Esophagus muscularis mucosa (tissue), 4 donors: ENCODE data around the gene MRPS31. TPM values are rescaled to one million over a fixed set of nuclear protein-coding genes. Genes with fewer than 3 reads are reported as not detected.

Source experiments
- DNase-seq: peaks from one replicate; pipeline ENCODE4 v3.0.0-alpha.2; 2017; ENCODE audit errors: extremely low spot score
- H3K27ac ChIP-seq, 4 donors: fragments of 200-600 bp; sonication (generic); replicated peaks in 1 of 4; 1 replicate in 3 of 4; 2 replicates in 1 of 4; pipeline ENCODE4 v1.5.1; 2016 to 2019; ENCODE audit warnings: mild to moderate bottlenecking in 1 of 4
- H3K27me3 ChIP-seq, 4 donors: fragments of 200-600 bp; sonication (generic); one replicate each; pipeline versions ENCODE4 v1.5.1 to v1.6.0; 2016 to 2019
- H3K36me3 ChIP-seq, 4 donors: fragments of 200-600 bp; sonication (generic); one replicate each; pipeline ENCODE4 v1.5.1; 2016 to 2019
- H3K4me1 ChIP-seq, 4 donors: fragments of 200-600 bp; sonication (generic); one replicate each; pipeline ENCODE4 v1.5.1; 2016 to 2019
- H3K4me3 ChIP-seq, 4 donors: fragments of 200-600 bp; sonication (generic); 1 replicate in 2 of 4; 2 replicates in 2 of 4; pipeline ENCODE4 v1.5.1; 2016 to 2019; ENCODE audit warnings: mild to moderate bottlenecking in 4 of 4, moderate library complexity in 1 of 4
- H3K9me3 ChIP-seq, 4 donors: fragments of 200-600 bp; sonication (generic); 1 replicate in 3 of 4; 2 replicates in 1 of 4; pipeline ENCODE4 v1.5.1; 2016 to 2019
- EP300 ChIP-seq: sonication (generic); formaldehyde crosslinking; IDR thresholded peaks from one replicate; pipeline ENCODE4 v1.6.1; 2017; ENCODE audit warnings: antibody characterized with exemption
- POLR2A ChIP-seq: fragments of 450-650 bp; IDR thresholded peaks from one replicate; pipeline ENCODE4 v1.6.1; 2017; ENCODE audit warnings: antibody characterized with exemption, moderate library complexity, mild to moderate bottlenecking, low read depth
- POLR2AphosphoS5 ChIP-seq, 2 donors: sonication (generic); formaldehyde crosslinking; IDR thresholded peaks; one replicate each; pipeline ENCODE4 v1.6.1; 2017; ENCODE audit warnings: antibody characterized with exemption in 2 of 2
- WGBS: methylation state at CpG from one replicate; pipeline ENCODE4 v1.1.5; 2018; 5-methylcytosine and 5-hydroxymethylcytosine counted together
- intact Hi-C: fragments of 100-400 bp; cut with DNase I; formaldehyde crosslinking; loops from one replicate; pipeline ENCODE4 v1.15.1; 2023
- total RNA-seq, 4 donors: library from RNA; depleted of rRNA; stranded (reverse); fragments of >200 nt; gene quantifications; one replicate each; pipeline versions ENCODE4 v1.1.0 to v1.2.1, GENCODE V29; 2016
- TF ChIP-seq, protein P1 (sequence below), 3 experiments: fragments of 200-600 bp in 2 of 3; fragments of 450-650 bp in 1 of 3; sonication (generic) in 2 of 3; IDR thresholded peaks; one replicate each; pipeline ENCODE4 v1.5.1; 2017 to 2019; ENCODE audit warnings: antibody characterized with exemption in 3 of 3, mild to moderate bottlenecking in 2 of 3, moderate library complexity in 1 of 3

Gene MRPS31
- total RNA-seq, 4 donors from 2014 or later = 9.9 to 14.6 (median 13.8) TPM

DNA sequence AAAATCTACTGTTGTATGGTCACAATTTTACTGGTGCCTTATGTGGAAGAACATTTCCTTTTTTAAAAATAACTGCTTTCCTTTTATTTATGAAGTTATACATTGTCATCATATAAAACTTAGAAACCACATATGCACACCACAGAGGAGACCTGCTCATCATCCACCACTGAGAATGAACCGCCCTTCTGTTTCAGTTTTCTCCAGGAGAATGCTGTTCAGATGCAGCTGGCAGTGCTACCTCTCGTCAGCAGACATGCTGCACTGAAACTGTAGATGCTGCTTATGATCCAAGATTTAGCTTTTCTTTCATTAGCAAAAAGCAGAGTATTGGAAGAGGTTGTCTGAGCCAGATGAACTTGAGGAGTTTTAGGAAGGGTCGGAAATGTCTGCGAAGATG lies 28.5 kb upstream of the MRPS31 start:
- no peak for DNase-seq
- Histone ChIP-seq H3K9me3 (no peaks in the 10 kb centered on the region), H3K4me1 (no peaks in the 10 kb centered on the region), H3K27me3 (no peaks in the 10 kb centered on the region), H3K27ac (no peak overlapping the region), H3K4me3 (no peak overlapping the region), H3K36me3 (peaks cover 13 to 77% (median 38%) of the 10 kb centered on the region in 4 donors)
- TF ChIP-seq EP300 (no peak), POLR2AphosphoS5 (IDR thresholded peaks at IDR 0.05) (no peak), POLR2A (no peak)
- TF ChIP-seq, protein P1, sequence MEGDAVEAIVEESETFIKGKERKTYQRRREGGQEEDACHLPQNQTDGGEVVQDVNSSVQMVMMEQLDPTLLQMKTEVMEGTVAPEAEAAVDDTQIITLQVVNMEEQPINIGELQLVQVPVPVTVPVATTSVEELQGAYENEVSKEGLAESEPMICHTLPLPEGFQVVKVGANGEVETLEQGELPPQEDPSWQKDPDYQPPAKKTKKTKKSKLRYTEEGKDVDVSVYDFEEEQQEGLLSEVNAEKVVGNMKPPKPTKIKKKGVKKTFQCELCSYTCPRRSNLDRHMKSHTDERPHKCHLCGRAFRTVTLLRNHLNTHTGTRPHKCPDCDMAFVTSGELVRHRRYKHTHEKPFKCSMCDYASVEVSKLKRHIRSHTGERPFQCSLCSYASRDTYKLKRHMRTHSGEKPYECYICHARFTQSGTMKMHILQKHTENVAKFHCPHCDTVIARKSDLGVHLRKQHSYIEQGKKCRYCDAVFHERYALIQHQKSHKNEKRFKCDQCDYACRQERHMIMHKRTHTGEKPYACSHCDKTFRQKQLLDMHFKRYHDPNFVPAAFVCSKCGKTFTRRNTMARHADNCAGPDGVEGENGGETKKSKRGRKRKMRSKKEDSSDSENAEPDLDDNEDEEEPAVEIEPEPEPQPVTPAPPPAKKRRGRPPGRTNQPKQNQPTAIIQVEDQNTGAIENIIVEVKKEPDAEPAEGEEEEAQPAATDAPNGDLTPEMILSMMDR (IDR thresholded peaks at IDR 0.05) = no peak
- WGBS = 98% methylated on average over 4 of the region's 4 CpGs
- intact Hi-C loops = no loop called here

DNA sequence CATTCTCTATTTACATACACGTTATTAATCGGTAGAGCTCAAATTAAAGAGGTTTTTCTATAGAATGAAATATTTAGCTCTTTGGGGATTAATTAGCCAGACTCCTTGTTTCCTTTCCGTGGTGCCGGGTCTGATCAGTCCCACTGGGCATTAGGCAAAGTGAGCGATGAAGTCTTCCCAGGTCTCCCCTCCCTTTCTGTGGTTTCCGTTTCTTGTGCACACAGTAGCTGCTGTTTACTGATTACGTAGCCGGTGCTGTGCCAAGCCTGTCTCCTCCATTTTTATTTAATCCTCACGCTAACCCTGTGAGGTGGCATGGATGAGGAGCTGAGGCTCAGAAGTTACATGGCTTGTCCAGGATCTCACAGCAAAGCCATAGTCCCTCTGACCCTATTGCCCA lies 27.4 kb upstream of the MRPS31 start:
- Histone ChIP-seq H3K27ac (no peak overlapping the region), H3K9me3 (no peaks in the 10 kb centered on the region), H3K36me3 (peaks cover 9 to 78% (median 39%) of the 10 kb centered on the region in 4 donors), H3K27me3 (no peaks in the 10 kb centered on the region), H3K4me1 (no peaks in the 10 kb centered on the region), H3K4me3 (no peak overlapping the region)
- TF ChIP-seq POLR2A (no peak), POLR2AphosphoS5 (IDR thresholded peaks at IDR 0.05) (no peak), EP300 (no peak)
- TF ChIP-seq, protein P1 (IDR thresholded peaks at IDR 0.05) = no peak
- no peak for DNase-seq
- 88% methylated on average over 9 of the region's 9 CpGs for WGBS
- intact Hi-C loops = no loop called here

DNA sequence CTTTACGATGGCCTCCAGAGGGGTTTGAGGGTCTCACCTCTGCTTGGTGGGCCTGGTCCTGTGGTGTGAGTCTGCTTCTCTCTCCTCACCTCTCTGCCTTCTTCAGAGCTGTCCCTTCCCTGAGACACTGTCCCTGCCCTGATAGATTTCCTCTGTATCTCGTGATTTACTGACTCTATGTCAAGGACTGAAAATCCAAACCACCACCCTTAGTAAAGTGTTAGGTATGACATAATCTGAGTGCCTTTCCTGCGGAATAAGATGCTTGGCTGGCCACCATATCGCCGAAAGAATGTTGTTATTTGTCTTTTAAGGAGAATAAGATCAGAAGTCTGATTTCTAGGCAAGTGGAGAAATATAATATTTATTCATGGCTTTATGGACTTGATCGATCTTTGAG lies 25.7 kb upstream of the MRPS31 start:
- no peaks in the 10 kb centered on the region for H3K9me3 ChIP-seq
- 92% methylated on average over 6 of the region's 6 CpGs for WGBS
- H3K4me3 ChIP-seq = no peak overlapping the region
- H3K36me3 ChIP-seq = peaks cover 9 to 74% (median 37%) of the 10 kb centered on the region in 4 donors
- no peaks in the 10 kb centered on the region for H3K4me1 ChIP-seq
- intact Hi-C loops = no loop called here
- H3K27ac ChIP-seq = no peak overlapping the region
- no peak for DNase-seq
- no peak for TF ChIP-seq EP300
- TF ChIP-seq, protein P1 (IDR thresholded peaks at IDR 0.05) = no peak
- TF ChIP-seq POLR2AphosphoS5 (IDR thresholded peaks at IDR 0.05) = no peak
- no peak for TF ChIP-seq POLR2A
- H3K27me3 ChIP-seq = no peaks in the 10 kb centered on the region

DNA sequence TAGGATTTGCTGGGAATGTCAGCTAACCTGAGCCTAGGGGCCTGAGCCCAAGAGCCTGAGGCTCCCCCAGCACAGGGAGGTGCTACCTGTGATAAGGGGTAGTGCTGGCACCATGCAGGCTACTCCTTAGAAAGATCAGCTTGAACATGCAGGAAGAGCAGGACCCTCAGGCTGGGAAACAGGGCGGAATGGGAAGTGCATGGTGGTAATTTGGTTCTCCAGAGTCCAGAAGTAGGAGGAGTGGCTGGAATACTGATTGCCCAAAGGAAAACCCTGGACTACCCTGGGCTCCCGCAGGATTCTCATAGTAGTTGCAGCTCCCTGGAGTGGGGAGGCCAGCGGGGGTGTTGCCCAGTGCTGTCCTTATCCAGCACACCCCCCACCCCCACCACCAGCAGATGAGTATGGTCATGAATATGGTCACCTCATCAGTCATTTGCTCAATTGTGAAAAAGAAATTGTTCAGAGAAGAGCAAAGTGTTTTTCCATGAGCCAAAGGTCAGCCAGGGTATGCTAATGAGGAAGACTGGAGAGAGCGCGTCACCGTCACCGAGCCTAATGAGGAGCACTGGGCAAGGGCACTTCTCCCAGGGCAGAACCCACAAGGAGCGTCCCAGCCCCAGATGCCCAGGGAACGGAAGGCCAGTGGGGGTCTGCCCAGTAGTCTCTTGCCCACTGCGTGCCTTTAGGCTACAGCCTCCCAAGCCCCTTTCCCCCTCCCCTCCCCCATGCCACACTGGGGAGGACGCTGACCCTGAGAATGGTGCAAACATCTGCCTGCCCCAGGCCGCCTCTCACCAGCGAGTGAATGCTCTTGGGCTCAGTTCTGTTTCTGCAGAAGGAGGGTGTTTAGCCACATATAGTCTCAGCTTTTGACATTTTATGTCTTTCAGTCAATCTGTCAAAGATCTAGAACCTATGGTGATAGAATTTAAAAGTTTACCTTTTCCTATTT lies 23.7 kb upstream of the MRPS31 start:
- no peaks in the 10 kb centered on the region for H3K9me3 ChIP-seq
- H3K4me1 ChIP-seq = peaks cover 8 to 12% (median 9%) of the 10 kb centered on the region in 4 donors
- H3K36me3 ChIP-seq = peaks cover 9 to 61% (median 26%) of the 10 kb centered on the region in 4 donors
- no peak overlapping the region for H3K4me3 ChIP-seq
- TF ChIP-seq POLR2A = no peak
- no peak for DNase-seq
- WGBS = 90% methylated on average over 5 of the region's 13 CpGs
- H3K27ac ChIP-seq = no peak overlapping the region
- intact Hi-C loops = no loop called here
- H3K27me3 ChIP-seq = no peaks in the 10 kb centered on the region

DNA sequence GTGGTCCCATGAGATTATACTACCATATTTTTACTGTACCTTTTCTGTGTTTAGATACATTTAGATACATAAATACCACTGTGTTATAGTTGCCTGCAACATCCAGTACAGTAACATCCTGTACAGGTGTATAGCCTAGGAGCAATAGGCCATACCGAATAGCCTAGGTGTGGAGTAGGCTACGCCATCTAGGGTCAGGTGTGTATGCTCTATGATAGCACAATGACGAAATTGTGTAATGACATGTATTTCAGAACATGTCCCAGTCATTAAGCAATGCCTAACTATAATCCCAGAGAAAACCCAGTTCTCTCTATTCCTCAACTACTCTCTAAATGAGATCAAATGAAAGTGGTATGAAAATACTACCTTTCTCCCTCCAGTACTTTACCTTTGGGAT lies 22.3 kb upstream of the MRPS31 start:
- Histone ChIP-seq H3K9me3 (no peaks in the 10 kb centered on the region), H3K36me3 (peaks cover 0 to 47% (median 18%) of the 10 kb centered on the region in 4 donors), H3K27me3 (no peaks in the 10 kb centered on the region), H3K27ac (no peak overlapping the region), H3K4me1 (peaks cover 8 to 20% (median 14%) of the 10 kb centered on the region in 4 donors), H3K4me3 (no peak overlapping the region)
- intact Hi-C loops = no loop called here
- 77% methylated on average over 3 of the region's 3 CpGs for WGBS
- TF ChIP-seq EP300 (no peak), POLR2AphosphoS5 (IDR thresholded peaks at IDR 0.05) (no peak), POLR2A (no peak)
- TF ChIP-seq, protein P1 (IDR thresholded peaks at IDR 0.05) = no peak
- DNase-seq = no peak
